PC-9 (cell line): ENCODE measurements around the gene RPL36A.

ENCODE experiments used
- EZH2 ChIP-seq: fragments of 200-600 bp; sonication (generic); IDR thresholded peaks from 2 replicates; pipeline ENCODE4 v1.8.0; 2017; ENCODE audit warnings: antibody characterized with exemption, low read depth
- TF ChIP-seq, protein P1 (sequence below): fragments of 200-600 bp; sonication (generic); conservative IDR thresholded peaks from 2 replicates; pipeline ENCODE4 v1.6.1; 2017; ENCODE audit warnings: mixed run types, antibody characterized with exemption, mild to moderate bottlenecking, moderate library complexity

DNA sequence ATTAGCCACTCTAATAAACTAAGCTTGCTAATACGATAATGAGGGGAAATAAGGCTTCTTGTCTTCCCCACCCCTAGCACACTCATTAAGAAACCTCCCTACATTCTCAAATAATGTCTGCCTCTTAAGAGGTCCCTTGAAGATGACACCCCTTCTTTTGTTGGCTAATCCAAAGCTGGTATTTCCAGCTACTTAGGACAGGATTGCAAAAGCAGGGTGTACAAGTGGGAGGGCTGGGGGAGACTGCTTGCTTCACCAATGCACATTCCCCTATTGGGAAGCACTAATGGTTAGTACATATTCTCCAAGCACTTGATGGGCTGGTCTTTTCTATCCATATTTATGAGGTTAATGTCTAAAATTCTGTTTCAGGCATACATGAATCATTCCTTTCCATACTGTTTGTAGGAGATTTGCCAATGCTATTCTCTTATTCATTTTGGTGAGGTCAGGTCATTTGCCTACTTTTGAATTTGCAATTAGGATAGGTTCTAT lies 25.5 kb upstream of the RPL36A start:
- no peak for TF ChIP-seq EZH2
- TF ChIP-seq, protein P1, sequence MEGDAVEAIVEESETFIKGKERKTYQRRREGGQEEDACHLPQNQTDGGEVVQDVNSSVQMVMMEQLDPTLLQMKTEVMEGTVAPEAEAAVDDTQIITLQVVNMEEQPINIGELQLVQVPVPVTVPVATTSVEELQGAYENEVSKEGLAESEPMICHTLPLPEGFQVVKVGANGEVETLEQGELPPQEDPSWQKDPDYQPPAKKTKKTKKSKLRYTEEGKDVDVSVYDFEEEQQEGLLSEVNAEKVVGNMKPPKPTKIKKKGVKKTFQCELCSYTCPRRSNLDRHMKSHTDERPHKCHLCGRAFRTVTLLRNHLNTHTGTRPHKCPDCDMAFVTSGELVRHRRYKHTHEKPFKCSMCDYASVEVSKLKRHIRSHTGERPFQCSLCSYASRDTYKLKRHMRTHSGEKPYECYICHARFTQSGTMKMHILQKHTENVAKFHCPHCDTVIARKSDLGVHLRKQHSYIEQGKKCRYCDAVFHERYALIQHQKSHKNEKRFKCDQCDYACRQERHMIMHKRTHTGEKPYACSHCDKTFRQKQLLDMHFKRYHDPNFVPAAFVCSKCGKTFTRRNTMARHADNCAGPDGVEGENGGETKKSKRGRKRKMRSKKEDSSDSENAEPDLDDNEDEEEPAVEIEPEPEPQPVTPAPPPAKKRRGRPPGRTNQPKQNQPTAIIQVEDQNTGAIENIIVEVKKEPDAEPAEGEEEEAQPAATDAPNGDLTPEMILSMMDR: no peak
